OCI-LY3 (cell line): Measurements from ENCODE around the gene FURIN.
"Not testable (repeated sequence)": the region's sequence is repeated elsewhere in the genome, so short reads cannot be mapped to it uniquely, and the experiment has no call there.

Experiments used
- CTCF ChIP-seq: fragments of 200-600, 300-600 bp; sonication (generic); IDR thresholded peaks from 2 replicates; pipeline ENCODE4 v1.5.1; 2014; ENCODE audit warnings: antibody characterized with exemption, low read length, low read depth
- EZH2phosphoT487 ChIP-seq: fragments of 200-600 bp; shearing (Covaris generic); IDR thresholded peaks from 2 replicates; pipeline ENCODE4 v1.6.1; 2018; ENCODE audit warnings: antibody characterized with exemption, mixed run types, low read depth

GRCh38 chr15:90825115-90825899 lies 43.1 kb upstream of the FURIN start:
- not testable (repeated sequence) for TF ChIP-seq EZH2phosphoT487, CTCF
